Neural progenitor cell (in vitro differentiated cells): ENCODE results near the gene RTRAF. TPM values are rescaled to one million over a fixed set of nuclear protein-coding genes. Genes with fewer than 3 reads are reported as not detected.
A peak's percentile ranks its signal among the peaks of the same experiment; 100 is the strongest.

Experiments
- DNase-seq: peaks from one replicate; pipeline ENCODE4 v3.0.0-alpha.2; 2016; ENCODE audit warnings: low spot score
- H2AFZ ChIP-seq: fragments of 200-600 bp; sonication (generic); replicated peaks from 2 replicates; pipeline ENCODE4 v1.6.1; 2016; ENCODE audit warnings: antibody characterized with exemption
- H3F3A ChIP-seq: fragments of 200-600 bp; sonication (generic); 2 replicates; pipeline ENCODE4 v1.6.1; 2016; ENCODE audit warnings: antibody characterized with exemption, low read depth
- H3K27ac ChIP-seq: fragments of 200-600 bp; sonication (generic); 2 replicates; pipeline ENCODE4 v1.5.1; 2016; ENCODE audit warnings: mild to moderate bottlenecking
- H3K27me3 ChIP-seq: fragments of 200-600 bp; sonication (generic); 2 replicates; pipeline ENCODE4 v1.6.1; 2016; ENCODE audit warnings: mild to moderate bottlenecking, moderate library complexity
- H3K36me3 ChIP-seq: fragments of 200-600 bp; sonication (generic); 2 replicates; pipeline ENCODE4 v1.5.1; 2016
- H3K4me1 ChIP-seq: fragments of 200-600 bp; sonication (generic); 2 replicates; pipeline ENCODE4 v1.6.1; 2016; ENCODE audit warnings: mixed run types
- H3K4me2 ChIP-seq: fragments of 200-600 bp; sonication (generic); 2 replicates; pipeline ENCODE4 v1.6.1; 2016
- H3K4me3 ChIP-seq: fragments of 200-600 bp; sonication (generic); 2 replicates; pipeline ENCODE4 v1.5.1; 2016
- H3K79me2 ChIP-seq: fragments of 200-600 bp; sonication (generic); 2 replicates; pipeline ENCODE4 v1.6.1; 2016; ENCODE audit warnings: low read depth
- H3K9ac ChIP-seq: fragments of 200-600 bp; sonication (generic); 2 replicates; pipeline ENCODE4 v1.6.1; 2016
- H3K9me3 ChIP-seq: fragments of 200-600 bp; sonication (generic); 2 replicates; pipeline ENCODE4 v1.5.1; 2016; ENCODE audit warnings: low read depth
- H4K20me1 ChIP-seq: fragments of 200-600 bp; sonication (generic); 2 replicates; pipeline ENCODE4 v1.6.1; 2016; ENCODE audit warnings: low read depth
- H3K27ac Mint-ChIP-seq: 3 replicates; pipeline ENCODE4 v1.8.0; 2021; ENCODE audit warnings: mixed read lengths
- H3K27me3 Mint-ChIP-seq: 2 replicates; pipeline ENCODE4 v1.8.0; 2022; ENCODE audit warnings: low read depth, mild to moderate bottlenecking, inconsistent platforms, moderate library complexity, mixed read lengths; ENCODE audit not compliant: insufficient read depth
- H3K36me3 Mint-ChIP-seq: 3 replicates; pipeline ENCODE4 v1.8.0; 2021; ENCODE audit warnings: mixed read lengths
- H3K4me1 Mint-ChIP-seq: 3 replicates; pipeline ENCODE4 v1.8.0; 2021; ENCODE audit warnings: mixed read lengths
- H3K4me3 Mint-ChIP-seq: 3 replicates; pipeline ENCODE4 v1.8.0; 2021; ENCODE audit warnings: mild to moderate bottlenecking, moderate library complexity, mixed read lengths
- H3K9me3 Mint-ChIP-seq: 3 replicates; pipeline ENCODE4 v1.8.0; 2020; ENCODE audit warnings: mixed read lengths
- EZH2 ChIP-seq: fragments of 200-600 bp; sonication (generic); IDR thresholded peaks from 2 replicates; pipeline ENCODE4 v1.6.1; 2017; ENCODE audit warnings: antibody characterized with exemption, mild to moderate bottlenecking, moderate library complexity
- EZH2phosphoT487 ChIP-seq: fragments of 200-600 bp; sonication (generic); IDR thresholded peaks from 2 replicates; pipeline ENCODE4 v1.6.1; 2017; ENCODE audit warnings: antibody characterized with exemption
- total RNA-seq: library from RNA; depleted of rRNA; stranded (reverse); fragments of >200 nt; gene quantifications from 2 replicates; pipeline ENCODE4 v1.2.3, GENCODE V29; 2015; ENCODE audit warnings: low replicate concordance
- TF ChIP-seq, protein P1 (sequence below): fragments of 200-600 bp; sonication (generic); IDR thresholded peaks from 2 replicates; pipeline ENCODE4 v1.5.1; 2017; ENCODE audit warnings: antibody characterized with exemption, mild to moderate bottlenecking

Gene RTRAF
- total RNA-seq, 1 donor from 2014 or later = 414 TPM

GRCh38 chr14:52049721-52050588 lies 60.6 kb downstream of the RTRAF start:
- no peak for TF ChIP-seq EZH2phosphoT487
- no peak for TF ChIP-seq EZH2
- TF ChIP-seq, protein P1, sequence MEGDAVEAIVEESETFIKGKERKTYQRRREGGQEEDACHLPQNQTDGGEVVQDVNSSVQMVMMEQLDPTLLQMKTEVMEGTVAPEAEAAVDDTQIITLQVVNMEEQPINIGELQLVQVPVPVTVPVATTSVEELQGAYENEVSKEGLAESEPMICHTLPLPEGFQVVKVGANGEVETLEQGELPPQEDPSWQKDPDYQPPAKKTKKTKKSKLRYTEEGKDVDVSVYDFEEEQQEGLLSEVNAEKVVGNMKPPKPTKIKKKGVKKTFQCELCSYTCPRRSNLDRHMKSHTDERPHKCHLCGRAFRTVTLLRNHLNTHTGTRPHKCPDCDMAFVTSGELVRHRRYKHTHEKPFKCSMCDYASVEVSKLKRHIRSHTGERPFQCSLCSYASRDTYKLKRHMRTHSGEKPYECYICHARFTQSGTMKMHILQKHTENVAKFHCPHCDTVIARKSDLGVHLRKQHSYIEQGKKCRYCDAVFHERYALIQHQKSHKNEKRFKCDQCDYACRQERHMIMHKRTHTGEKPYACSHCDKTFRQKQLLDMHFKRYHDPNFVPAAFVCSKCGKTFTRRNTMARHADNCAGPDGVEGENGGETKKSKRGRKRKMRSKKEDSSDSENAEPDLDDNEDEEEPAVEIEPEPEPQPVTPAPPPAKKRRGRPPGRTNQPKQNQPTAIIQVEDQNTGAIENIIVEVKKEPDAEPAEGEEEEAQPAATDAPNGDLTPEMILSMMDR = no peak
- Histone ChIP-seq H3K4me3 (no peak overlapping the region), H3K79me2 (no peaks in the 10 kb centered on the region), H4K20me1 (no peaks in the 10 kb centered on the region), H3K4me1 (no peaks in the 10 kb centered on the region), H3K9ac (no peak overlapping the region), H3K9me3 (no peaks in the 10 kb centered on the region), H3K27me3 (no peaks in the 10 kb centered on the region), H3K27ac (no peak overlapping the region), H3K36me3 (no peaks in the 10 kb centered on the region), H2AFZ (no peak overlapping the region), H3F3A (no peaks in the 10 kb centered on the region), H3K4me2 (no peak overlapping the region)
- Mint-ChIP-seq H3K9me3 (no peaks in the 10 kb centered on the region), H3K36me3 (peaks cover 2% of the 10 kb centered on the region), H3K27ac (peak overlapping the region; percentile 9), H3K27me3 (peaks cover 2% of the 10 kb centered on the region), H3K4me1 (peaks cover 6% of the 10 kb centered on the region), H3K4me3 (no peak overlapping the region)
- DNase-seq = no peak

DNA sequence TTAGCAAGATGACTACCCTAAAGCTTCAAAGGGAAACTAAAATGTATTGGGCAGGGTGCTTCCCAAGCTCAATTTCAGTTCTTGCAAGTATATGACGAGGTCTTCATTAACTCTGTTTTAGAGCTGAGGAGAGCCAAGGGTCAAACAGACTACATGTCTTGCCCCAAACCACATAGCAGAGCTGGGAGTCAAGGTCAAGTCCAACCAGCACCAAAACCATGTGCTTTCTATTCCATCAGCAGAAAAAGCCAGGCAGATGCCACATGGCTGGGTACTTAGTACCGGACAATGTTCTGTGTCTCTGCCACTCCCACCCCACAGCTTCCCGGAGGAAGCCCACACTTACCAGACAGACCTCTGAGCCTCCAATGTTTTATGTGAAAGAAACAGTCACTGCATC lies 61.9 kb downstream of the RTRAF start:
- Histone ChIP-seq H3K4me1 (no peaks in the 10 kb centered on the region), H3K36me3 (no peaks in the 10 kb centered on the region), H4K20me1 (no peaks in the 10 kb centered on the region), H3K9ac (no peak overlapping the region), H3F3A (no peaks in the 10 kb centered on the region), H3K4me3 (no peak overlapping the region), H3K9me3 (no peaks in the 10 kb centered on the region), H3K4me2 (no peak overlapping the region), H3K79me2 (no peaks in the 10 kb centered on the region), H2AFZ (no peak overlapping the region), H3K27ac (no peak overlapping the region), H3K27me3 (no peaks in the 10 kb centered on the region)
- H3K36me3 Mint-ChIP-seq = peaks cover 2% of the 10 kb centered on the region
- no peak overlapping the region for H3K4me3 Mint-ChIP-seq
- H3K9me3 Mint-ChIP-seq = no peaks in the 10 kb centered on the region
- TF ChIP-seq EZH2phosphoT487 = no peak
- TF ChIP-seq, protein P1 = no peak
- no peak for TF ChIP-seq EZH2
- peaks cover 2% of the 10 kb centered on the region for H3K27me3 Mint-ChIP-seq
- DNase-seq = no peak
- H3K4me1 Mint-ChIP-seq = peaks cover 6% of the 10 kb centered on the region
- no peak overlapping the region for H3K27ac Mint-ChIP-seq

- H3K27me3 Mint-ChIP-seq = peaks cover 2% of the 10 kb centered on the region
Measured at GRCh38 chr14:52051871-52052270, 62.5 kb downstream of the RTRAF start.

More at GRCh38 chr14:52051871-52052270, 62.5 kb downstream of the RTRAF start:
- H3K4me1 Mint-ChIP-seq = peaks cover 6% of the 10 kb centered on the region
- H3K27ac ChIP-seq = no peak overlapping the region
- no peaks in the 10 kb centered on the region for H3K9me3 Mint-ChIP-seq
- H3K79me2 ChIP-seq = no peaks in the 10 kb centered on the region
- H3K4me2 ChIP-seq = no peak overlapping the region
- no peaks in the 10 kb centered on the region for H3K9me3 ChIP-seq
- peaks cover 2% of the 10 kb centered on the region for H3K36me3 Mint-ChIP-seq
- no peak for DNase-seq
- no peak overlapping the region for H2AFZ ChIP-seq
- no peaks in the 10 kb centered on the region for H4K20me1 ChIP-seq
- no peaks in the 10 kb centered on the region for H3K27me3 ChIP-seq
- H3K27ac Mint-ChIP-seq = no peak overlapping the region
- H3K4me1 ChIP-seq = no peaks in the 10 kb centered on the region
- TF ChIP-seq EZH2 (no peak), EZH2phosphoT487 (no peak)
- TF ChIP-seq, protein P1 = no peak
- no peak overlapping the region for H3K4me3 ChIP-seq
- no peaks in the 10 kb centered on the region for H3F3A ChIP-seq
- no peak overlapping the region for H3K4me3 Mint-ChIP-seq
- no peaks in the 10 kb centered on the region for H3K36me3 ChIP-seq
- H3K9ac ChIP-seq = no peak overlapping the region
